HG02588 (cell line): Measurements from ENCODE around the gene DRC7.
A peak's percentile ranks its signal among the peaks of the same experiment; 100 is the strongest.

Experiments used
- ATAC-seq: cut with Tn5 transposase; IDR thresholded peaks from one replicate; pipeline ENCODE4 v1.9.1; 2021; ENCODE audit warnings: mild to moderate bottlenecking, moderate library complexity; ENCODE audit not compliant: unreplicated experiment

The DRC7 gene

GRCh38 chr16:57675741-57676551 is 18.7 kb upstream of the DRC7 start:
- ATAC-seq, result no peak

DNA sequence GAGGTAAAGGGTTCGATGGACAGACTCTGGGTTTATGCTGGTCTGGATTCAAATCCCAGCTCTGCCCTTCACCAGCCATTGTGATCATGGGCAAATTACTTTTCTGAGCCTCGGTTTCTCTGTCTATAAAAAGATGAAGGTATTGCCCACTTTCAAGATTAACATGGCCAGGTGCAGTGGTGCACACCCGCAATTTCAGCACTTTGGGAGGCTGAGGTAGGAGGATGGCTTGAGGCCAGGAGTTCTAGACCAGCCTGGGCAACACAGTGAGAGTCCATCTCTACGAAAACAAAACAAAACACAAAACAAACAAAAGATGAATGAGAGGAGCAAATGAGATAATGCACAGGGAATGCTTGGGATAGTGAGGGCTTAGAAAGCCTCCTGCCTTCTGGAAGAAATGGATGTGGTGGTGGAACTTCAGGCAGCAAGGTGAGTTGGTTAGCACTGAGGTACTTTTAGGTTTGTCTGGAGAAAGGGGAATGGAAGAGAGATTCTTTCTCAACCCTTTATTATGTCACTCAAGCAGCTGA is 18.0 kb upstream of the DRC7 start:
- no peak for ATAC-seq

GRCh38 chr16:57677622-57678369 is 16.8 kb upstream of the DRC7 start:
- no peak for ATAC-seq

DNA sequence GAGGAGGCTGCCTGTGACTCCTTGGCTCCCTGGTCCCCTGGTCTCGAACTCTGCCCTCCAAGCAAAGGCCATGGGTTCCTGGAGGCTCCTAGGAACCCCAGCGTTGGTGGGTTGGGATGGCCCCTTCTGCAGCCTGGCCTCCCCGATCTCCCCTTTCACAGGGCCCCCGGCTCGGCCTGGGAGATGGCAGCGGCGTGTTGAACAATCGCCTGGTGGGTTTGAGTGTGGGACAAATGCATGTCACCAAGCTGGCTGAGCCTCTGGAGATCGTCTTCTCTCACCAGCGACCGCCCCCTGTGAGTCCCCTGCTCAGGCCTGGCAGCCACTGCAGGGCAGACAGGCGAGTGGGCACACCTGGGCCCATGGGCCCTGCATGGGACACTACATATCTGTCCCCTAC is 15.6 kb upstream of the DRC7 start:
- no peak for ATAC-seq

DNA sequence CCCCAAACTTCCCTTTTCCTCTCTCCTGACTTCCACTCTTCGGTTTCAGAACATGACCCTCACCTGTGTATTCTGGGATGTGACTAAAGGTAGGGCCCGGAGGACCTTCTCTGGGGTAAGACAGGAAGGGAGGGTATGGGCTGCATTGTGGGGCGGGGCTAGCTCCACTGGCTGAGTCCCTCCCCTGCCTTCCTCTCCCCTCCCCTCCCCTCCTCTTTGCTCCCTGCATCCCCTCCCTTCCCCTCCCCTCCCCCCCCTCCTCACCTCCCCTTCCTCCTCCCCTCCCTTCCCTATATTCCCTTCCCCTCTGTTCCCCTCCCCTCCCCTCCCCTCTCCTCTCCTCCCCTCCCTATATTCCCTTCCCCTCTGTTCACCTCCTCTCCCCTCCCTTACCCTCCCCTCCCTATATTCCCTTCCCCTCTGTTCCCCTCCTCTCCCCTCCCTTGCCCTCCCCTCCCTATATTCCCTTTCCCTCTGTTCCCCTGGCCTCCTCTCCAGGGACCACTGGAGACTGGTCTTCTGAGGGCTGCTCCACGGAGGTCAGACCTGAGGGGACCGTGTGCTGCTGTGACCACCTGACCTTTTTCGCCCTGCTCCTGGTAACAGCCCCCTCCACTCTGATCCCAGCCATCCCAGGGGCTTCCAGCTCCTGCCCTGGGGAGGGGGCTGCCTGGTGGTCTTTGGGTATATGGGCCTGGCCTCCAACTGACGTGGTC is 14.7 kb upstream of the DRC7 start:
- no peak for ATAC-seq

- ATAC-seq, result no peak
These were observed 13.7 kb upstream of the DRC7 start for GRCh38 chr16:57680842-57681375.

GRCh38 chr16:57681950-57682728 is 12.5 kb upstream of the DRC7 start:
- ATAC-seq, result no peak

DNA sequence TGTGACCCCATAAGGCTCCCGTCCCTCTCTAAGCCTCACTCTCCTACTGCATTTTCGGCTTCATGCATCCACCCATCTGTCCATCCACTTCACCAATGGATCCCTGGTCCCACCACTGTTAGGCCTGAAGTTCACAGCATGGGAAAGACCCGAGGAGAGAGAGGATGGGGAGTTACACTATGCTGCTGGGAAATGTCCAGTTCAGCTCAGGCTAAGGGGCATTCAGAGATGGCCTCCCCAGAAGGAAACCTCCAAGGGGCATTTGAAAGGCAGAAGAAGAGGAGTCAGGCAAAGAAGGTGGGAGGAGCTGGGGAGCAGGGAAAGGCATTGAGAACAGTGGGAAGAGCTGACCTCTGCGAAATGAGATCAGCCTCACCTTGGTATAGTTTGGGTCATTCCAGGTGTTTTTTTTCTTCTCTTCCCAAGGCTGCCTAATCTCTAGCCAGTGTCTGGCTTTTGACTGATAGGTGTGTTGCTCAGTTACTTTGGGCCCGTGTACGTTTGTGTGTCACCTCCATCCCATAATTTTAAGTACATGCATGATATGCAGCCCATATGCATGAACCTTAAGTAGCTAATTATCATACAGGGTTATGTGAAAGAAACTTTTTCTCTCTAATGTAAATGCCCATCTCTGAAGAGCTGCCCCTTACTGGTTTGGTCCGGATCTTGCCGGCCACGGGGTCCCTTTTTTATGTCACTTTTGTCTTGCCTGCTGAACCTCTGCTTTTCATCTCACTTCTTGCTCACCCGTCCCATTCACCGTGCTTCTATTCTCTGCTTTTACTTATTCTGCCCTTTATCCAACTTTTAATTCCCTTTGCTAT is 11.6 kb upstream of the DRC7 start:
- no peak for ATAC-seq

DNA sequence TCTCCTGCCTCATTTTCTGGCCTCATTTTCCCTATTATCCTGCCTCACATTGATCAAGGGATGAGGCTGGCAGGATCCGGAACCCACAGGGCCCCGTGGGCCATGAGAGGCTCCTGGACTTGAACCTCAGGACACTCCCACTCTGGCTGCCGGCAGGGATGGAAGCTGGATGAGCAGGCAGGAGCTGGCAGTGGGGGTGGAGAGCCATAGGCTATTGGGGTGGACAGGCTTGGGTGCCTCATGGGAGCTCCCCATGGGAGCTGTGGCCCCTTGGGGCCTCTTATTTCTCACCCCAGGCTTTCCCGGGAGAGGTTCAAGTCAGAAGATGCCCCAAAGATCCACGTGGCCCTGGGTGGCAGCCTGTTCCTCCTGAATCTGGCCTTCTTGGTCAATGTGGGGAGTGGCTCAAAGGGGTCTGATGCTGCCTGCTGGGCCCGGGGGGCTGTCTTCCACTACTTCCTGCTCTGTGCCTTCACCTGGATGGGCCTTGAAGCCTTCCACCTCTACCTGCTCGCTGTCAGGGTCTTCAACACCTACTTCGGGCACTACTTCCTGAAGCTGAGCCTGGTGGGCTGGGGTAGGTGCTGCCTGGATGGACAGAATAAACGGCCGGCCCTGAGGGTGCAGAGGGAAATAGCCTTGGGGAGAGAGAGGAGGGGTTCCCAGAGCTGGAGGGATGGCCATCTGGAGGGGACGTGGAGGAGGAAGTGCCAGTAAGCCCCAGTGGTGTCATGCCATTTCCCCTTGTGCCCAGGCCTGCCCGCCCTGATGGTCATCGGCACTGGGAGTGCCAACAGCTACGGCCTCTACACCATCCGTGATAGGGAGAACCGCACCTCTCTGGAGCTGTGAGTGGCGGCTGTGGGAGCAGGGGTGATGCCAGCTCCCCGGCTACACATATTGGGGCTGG is 10.7 kb upstream of the DRC7 start:
- ATAC-seq, result no peak

DNA sequence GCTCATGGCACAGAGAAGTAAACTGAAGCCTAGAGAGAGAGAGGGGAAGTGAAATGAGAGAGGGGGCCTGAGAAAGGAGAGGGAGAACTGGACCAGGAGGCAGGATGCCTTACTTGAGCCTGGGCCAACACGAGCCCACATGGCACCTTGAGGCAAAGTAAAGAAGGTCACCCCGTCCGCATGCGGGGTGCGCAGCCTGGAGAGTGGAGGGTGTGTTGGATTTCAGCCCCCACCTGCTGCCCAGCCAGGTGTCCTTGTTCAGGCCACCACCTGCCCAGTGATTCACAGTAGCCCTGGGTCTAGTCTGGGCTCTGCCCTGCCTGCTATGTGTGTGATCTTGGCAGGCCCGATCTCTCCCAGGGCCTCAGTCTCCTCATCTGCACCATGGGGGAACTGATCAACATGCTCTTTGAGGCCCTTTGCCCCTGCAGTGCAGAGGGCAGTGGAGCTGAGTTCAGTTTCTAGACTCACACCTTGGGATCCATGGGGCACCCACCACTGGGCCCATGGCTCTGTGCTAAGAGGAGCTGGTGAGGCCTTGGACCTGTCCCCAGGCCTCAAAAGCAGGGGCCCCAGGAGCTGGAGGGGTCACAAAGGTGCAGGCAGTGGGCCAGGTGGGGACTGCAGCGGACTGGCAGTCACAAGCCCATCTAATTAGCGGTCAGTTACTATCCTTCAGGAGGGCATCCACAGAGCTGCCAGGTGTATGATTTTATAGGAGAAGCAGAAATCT is 9.8 kb upstream of the DRC7 start:
- ATAC-seq, result no peak

DNA sequence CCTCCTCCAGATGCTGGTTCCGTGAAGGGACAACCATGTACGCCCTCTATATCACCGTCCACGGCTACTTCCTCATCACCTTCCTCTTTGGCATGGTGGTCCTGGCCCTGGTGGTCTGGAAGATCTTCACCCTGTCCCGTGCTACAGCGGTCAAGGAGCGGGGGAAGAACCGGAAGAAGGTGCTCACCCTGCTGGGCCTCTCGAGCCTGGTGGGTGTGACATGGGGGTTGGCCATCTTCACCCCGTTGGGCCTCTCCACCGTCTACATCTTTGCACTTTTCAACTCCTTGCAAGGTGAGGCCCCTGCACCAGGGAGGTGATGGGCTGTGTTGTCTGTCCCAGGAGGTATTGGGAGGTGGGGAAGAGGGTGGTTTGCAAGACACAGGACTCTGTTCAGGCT is 9.0 kb upstream of the DRC7 start:
- ATAC-seq, result no peak

- no peak for ATAC-seq
These were observed 8.0 kb upstream of the DRC7 start for GRCh38 chr16:57686577-57686976.

- no peak for ATAC-seq
These were observed 7.2 kb upstream of the DRC7 start for GRCh38 chr16:57687363-57687929.

- ATAC-seq, result no peak
These were observed 6.1 kb upstream of the DRC7 start for GRCh38 chr16:57688487-57688986.

- ATAC-seq, result no peak
These were observed 5.4 kb upstream of the DRC7 start for GRCh38 chr16:57688987-57689761.

DNA sequence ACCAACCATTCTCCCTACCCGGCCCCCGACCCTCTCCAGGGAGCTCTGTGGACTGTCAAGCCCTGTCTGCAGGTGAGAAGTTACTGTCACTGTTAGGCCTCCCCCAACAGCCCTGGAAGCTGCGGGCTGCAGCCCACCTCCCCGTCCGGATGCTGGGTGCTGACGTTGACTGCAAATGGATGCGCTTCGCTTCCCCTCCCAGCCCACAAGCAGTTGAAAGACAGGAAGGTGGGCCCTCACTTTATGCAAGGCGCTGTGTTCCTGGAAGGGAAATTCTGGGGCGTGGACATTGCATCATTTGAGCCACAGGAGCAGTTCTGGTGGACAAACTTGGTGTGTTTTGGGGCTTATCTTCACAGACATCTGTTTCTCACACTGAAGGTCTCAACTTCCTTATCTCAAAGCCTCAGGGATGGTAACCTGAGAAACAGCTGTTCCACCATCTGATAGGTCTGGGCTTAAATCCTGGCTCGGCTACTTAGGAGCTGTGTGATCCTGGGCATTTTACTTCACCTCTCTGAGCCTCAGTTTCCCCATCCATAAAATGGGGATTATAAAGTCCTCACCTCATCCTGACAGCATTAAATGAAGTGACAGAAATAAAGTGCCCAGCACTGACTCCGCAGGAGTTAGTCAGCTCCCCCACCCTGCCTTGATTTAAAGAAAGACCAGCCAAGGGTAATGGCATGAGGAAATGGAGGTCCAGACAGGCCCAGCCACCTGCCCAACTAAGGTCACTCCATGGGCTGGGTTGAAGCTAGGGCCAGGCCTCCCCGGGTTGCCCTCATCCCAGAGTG is 4.6 kb upstream of the DRC7 start:
- ATAC-seq, result peak; percentile 49
